Activated CD4-positive, CD25-positive, alpha-beta regulatory T cell (primary cell): Measurements from ENCODE around the gene DYNLT5.
"Not testable (repeated sequence)": the region's sequence is repeated elsewhere in the genome, so short reads cannot be mapped to it uniquely, and the experiment has no call there.

Experiments
- DNase-seq, 4 experiments: peaks; one replicate each; lab custom pipeline; 2025; lab: John Stamatoyannopoulos, UW

The DYNLT5 gene

DNA sequence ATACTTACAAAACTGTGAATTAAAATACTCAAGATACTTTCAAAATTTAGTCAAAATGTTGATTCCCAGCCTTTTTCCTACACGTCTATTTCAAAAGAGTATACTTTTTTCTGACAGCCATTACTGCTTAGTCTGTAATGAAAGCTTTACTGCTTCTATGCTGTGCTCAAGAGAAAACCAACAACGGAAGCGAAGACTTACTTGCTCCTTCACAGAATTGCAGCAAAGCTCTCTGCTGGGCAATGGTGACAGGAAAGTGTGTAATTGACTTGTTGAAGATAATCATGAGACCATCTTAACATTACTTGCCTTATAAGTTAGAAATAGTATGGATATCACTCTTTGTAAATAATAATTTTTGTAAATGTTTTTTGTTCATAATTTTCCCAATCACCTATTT, 1.7 kb upstream of the DYNLT5 start:
- DNase-seq, result no peak

DNA sequence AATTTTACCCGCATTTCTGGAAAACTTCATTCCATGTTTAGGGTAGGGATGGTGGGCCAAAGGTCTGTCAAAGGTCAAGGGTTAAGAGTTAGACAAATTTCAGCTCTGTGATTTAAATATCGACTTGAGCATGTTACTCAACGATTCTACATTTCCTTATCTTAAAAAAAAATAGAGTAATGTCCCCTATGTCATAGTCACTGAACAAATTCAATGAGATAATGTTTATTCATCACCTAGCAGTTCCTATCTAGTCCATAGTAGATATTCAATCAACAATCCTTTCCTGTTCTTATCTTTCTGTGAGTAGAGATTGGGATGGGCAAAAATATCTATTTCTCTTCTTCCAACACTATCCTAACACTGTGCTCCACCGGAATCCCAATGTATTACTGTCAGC, 1.1 kb upstream of the DYNLT5 start:
- DNase-seq, result no peak

DNA sequence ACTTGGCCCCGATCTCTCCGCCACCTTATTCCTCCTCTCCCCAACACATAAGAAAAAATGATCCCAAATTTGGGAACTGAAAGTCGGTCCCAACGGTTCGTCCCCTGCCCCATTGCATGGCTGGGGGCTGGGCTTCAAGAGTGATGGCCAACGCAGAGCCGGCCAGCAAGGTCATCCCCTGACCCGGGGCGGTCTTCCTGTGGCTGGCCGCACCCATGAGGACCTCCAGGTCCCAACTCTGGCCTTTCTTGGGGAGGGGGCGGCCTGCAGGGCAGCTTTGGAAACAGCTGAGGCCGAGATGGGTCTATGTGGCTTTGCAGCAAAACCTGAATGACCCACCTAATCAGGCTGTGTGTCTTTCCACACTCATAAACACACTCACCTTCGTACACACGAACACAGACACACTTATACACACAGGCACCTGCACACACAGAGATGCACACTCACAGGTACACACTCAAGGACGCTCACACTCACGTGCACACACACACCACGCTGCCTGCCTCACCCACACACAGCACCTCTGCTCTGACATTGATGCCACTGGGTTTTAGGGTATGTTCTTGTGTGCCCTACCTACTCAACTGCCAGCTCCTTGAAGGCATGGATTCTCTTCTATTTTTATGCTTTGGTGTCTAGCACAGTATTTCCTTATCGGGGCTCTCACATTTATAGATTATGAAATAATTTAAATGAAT, 562 bp downstream of the DYNLT5 start:
- no peak for DNase-seq

DNA sequence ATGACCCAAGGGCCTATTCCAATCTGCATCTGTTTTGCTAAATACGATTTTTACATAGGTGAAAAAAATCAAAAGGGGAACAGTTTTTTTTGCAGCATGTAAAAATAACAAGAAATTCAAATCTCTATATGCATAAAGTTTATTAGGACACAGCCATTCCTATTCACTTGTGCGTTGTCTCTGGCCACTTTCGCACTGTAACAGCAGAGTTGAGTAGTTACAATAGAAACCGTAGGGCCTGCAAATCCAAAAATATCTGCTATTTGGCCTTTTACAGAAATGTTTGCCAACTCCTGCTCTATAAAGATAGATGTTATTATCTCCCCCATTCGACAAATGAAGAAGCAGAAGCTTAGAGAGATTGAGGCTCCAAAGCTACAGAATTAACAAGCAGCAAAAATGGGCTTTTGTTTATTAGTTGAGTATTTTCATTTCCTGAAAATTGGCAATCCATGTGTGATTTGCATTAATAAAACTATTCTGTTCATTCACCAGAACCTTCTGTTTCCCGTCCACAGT, 5.5 kb downstream of the DYNLT5 start:
- DNase-seq, result no peak

DNA sequence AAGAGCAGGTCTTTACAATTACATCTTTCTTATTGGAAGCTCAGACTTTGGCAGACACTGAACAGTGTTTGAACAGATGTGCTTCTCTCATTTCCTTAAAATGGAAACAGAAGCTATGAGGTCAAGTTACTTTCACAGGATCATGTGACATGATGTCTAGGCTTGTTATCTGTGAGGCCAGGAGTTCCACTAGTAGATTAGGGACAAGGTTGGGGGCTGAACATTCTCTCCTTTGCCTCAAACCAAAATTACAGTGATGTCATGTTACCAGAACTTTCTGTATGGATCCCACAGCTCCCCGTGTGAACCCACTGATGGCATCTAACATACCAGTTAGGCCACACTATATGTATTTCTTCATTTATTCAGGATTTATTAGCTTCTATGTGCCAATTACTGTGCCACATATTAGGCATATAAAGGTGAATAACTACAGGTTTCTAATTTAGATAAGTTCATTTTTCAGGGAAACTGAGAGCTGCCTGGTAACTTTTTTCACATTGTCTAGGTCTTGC, 6.0 kb downstream of the DYNLT5 start:
- DNase-seq, result no peak

DNA sequence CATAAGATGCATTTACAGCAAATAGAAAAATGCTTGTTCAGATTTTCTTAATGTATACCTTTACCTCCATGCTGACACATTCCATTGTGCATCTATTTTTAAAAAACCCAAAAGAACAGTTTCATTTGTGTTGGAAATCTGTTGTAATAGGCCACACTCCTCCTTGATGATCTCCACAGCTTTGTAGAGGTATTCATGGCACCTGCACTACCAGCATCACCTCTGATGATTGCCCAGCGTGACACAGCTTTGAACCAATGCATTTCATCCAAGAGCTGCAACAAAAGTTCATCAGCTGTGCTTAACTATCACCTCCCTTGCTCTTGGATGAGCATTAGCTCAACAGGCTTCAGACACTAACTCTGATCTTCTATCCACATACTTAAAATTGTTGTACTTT, 8.2 kb downstream of the DYNLT5 start:
- no peak for DNase-seq

DNA sequence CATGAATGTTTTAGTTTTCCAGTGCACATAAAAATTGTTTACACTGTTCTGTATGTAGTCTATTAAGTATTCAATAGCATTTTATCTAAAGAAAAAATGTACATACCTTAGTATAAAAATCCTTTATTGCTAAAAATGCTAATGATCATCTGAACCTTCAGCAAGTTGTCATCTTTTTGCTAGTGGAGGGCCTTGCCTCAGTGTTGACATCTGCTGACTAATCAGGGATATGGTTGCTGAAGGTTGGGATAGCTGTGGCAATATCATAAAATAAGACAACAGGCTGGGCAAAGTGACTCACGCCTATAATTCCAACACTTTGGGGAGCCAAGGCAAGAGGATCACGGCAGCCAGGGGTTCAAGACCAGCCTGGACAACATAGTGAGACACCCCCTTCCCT, 9.0 kb downstream of the DYNLT5 start:
- DNase-seq, result no peak

DNA sequence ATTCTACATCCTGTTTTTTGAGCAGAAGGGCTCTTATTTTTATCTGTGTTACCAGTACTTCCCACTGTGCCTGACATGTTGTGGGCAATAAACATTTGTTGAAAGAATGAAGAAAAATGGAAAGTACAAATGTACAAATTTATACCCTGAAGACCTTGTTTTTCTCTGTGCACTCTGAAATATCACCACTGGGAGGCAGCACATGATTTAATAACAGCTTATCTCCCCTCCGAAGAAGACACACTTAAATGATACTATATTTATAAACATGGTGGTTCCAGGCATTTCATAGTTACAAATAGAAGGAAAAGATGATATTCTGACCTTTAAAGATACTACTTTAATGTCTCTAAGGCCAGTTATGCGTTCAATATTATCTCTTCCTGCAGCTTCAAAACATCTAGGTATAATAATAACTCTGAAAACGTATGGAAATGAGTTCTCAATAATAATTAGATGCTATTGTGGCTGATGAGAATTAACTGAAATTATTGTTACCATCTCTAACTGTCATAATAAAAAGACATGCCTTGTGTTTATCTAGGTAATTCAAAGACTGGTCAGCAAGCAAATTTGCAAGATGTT, 12.8 kb downstream of the DYNLT5 start:
- peak in 3 of 4 experiments; percentile 10 to 33 (median 24) for DNase-seq

DNA sequence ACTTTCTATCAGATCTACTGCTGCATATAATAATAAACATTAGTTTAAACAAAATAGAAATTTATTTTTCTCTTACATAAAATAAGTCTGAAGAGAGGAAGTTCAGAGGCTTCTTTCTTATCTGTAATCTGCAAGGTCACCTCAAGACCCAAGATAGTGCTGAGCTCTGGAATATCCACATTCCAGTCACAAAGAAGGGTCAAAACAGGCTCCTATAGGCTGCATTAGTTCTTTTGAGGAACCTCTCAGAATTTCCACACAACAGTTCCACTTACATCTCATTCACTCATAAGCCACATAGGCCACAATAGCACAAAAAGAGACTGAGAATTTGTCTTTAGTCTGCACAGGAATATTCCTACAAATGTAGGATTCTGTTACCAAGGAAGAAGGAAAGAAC, 15.4 kb downstream of the DYNLT5 start:
- no peak for DNase-seq

DNA sequence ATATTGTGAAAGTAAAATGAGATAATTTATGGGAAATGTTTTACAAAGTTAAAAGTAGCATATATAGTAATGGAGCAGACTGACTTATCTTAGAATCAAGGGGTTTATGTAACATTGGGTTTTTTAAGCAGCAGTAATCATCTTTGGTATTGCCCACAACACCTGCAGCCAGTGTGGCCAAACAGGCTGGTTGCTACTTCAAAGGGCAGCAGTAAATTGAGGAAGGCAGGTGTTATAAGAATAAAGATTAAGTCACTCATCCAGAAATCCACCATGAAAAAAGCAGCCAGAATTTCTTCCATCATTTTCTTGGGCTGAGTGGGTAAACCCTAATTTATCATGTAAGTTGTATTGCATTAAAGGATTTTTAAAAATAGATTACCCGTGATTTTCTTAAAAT, 16.7 kb downstream of the DYNLT5 start:
- no peak for DNase-seq

DNA sequence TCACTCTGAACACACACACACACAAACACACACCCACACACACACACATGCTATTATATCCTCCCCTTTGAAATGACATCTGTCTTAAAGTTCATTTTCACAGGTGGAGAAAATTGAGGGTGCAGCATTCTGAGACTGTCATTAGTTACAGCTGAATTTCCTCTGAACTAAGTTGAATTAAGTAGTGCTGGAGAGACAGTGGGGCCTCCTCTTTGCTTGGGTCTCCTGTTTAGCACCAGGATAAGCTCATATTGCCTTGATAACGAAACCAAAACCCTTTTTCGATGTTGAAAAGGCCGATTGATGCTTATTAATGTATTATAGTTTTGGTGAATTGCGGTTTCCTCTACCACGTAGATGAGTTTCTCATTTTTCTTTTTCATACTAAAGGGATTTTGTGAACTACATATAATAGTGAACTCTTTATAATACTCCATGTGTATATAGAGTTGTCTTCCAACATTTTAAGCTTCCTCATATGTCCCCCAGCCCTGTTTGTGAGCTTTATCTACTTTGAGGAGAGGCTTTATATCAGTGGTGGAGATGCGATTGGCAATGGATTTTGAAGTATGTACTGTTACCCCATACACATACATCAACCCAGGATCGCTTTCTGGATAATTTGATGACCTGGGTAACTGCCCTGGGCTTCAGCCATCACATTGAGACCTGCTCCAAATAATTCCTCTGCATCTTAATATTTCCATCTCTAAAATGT, 17.4 kb downstream of the DYNLT5 start:
- DNase-seq, result no peak

DNA sequence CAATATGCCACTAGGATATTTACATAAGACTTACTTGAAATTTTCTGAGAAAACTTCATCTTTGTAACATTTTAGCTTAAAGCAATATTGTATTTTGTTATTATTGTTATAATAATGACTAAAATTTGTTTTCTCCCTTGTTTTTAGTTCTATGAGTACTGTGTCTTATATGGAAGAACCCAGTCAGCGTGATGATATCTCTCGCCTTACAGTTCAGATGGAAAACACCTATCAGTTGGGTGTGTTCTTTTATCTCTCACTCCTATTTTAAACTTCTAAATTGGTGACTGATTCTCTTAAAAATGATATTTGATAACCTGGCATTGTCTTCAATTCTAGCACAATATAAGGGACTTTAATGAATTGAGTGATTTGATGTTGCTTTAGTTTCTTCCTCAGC, 18.0 kb downstream of the DYNLT5 start:
- no peak for DNase-seq

DNA sequence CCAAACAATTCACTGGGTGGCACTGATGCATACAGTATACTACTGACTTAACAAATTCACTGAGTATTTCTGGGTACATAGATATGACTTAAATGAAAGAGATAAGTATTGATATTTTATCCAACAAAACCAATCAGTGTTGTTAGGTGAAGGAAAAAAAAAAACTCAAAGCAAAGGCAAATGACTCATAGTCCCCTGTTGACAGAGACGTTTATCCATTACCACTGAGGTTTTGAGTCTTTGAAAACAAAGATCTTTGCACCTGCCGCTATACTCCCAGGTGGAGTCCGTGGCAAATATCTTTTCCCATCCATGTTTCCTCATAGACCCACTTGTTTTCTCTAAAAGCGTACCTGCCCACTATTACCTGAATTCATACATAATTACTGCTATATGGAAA, 18.4 kb downstream of the DYNLT5 start:
- no peak for DNase-seq

DNA sequence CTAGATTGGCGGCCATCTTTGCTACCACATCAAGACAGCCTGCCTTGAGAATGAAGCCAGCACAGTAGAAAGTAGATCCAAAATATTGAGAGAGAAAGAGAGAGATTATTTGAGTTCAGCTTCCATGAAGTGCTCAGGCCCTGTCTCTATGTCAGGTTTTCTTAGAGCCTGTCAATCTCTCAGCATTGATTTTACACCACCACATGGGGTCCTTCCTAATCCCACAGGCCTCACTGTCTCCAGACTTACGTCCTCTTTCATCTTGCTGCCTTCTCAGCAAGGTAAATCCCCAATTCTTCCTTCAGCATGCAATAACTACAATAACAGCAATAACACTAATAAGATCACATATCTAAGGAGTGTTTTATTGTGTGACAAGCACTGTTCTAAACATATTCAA, 21.0 kb downstream of the DYNLT5 start:
- DNase-seq, result no peak

DNA sequence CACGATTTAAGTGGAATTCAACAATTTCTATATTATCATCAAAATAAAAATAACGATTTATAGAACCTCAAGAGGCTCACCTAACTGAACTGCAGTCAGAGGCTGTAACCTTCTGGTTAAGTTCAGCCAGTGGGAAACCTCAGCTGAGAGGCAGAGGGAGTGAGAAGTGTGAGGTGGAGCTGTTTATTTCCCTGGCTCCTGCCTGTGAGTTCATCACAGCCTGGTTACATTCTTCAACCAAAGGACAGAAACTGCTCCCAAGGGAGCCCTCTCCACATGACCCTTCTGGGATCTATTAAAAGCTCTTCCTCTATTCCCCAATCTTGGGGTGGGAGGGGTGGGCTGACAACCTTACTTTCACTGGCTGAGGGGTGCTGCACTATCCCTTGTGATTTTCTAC, 22.2 kb downstream of the DYNLT5 start:
- DNase-seq, result no peak

DNA sequence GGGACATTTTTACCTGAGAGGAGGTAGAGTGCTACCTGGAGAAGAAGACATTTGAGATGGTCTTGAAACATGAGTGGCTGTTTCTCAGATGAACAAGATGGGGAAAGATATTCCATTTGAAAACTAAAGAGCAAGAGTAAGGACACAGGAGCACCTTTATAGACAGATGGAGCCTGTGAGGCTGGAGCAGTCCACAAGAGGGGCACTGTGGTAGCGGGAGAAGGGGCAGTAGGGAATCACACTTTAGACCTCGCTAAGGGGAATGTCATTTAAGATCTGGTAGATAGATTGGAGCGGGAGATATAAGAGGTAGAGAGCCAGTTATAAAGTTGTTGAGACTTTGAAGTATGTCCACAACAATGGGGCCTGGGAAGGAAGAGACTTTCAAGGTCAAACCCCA, 23.4 kb downstream of the DYNLT5 start:
- DNase-seq, result no peak

DNA sequence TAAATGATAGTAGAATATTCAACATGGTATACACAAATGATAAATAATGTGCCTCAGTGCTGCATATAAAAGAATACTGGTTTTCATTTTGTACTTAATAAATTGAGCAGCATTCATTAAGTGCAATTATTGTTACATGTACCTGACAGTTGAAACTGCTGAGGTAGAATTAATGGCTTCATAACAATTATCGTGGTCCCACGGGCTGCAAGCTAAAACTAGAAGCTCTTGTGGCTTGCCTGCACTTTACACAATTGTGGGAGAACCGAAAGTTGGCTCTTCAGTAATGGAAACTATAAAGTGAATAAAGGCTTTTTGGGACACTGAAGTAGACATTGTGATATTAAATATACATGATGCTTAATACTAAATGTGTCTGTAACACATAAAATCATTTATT, 25.6 kb downstream of the DYNLT5 start:
- no peak for DNase-seq

DNA sequence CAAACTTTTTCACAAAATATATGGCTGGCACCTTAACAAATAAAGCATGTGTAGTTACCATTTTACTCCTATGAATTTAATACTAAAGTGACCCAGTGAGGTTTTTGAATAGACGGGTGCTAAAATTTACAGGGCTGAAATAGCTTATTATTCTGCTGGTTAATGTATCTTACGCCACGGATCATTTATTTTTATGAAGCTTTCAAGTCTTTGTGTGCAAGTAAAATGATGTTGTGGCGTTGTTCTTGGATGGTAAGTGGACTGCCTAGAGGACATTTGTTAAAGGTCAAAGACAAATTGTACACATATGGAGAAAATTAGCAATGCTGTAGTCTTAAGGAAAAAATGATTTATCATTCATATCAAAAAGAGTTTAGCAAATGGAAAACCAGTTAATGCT, 26.0 kb downstream of the DYNLT5 start:
- no peak for DNase-seq

DNA sequence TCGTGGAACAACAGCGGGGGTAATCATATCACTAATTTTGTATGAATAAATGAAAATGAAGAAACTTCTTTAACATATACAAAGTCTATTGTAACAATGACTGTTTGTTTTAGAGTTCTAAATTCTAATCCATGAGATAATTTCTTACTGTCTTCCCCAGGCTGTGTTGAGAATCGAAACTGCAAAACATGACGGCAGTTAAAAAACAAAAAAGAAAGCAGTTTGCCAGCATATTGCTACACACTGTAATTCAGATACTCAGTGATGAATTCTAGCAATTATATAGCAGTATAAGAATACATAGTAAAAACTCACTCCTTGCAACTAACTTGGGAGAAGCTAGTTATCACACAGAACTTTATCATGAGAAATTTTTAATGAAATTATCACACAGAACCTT, 26.7 kb downstream of the DYNLT5 start:
- no peak for DNase-seq

DNA sequence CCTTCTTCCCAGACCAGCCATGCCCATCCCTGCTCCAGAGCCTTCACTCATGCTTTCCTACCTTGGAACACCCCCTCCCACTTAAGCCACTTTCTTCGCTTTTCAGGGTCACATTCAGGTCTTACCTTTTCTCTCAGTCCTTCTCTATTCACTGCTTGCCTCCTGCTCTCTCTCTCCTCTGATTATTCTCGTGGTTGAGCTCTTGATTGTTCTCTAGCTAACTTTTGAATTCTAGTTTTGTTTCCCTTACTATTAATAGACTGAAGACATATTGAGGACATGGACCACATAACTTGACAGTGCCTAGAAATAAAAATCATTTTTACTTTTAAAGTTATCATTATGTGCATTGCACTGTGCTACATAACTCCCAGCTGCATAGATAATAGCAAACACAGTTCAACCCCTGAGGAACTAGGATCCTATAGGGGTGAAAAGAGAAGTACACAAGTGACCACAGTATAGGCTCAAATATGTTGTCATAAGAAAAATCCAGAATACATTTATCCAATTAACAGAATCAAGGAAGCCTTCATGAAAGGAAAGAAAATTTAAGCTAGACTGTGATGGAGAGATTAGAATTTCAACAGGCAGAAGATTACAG, 27.3 kb downstream of the DYNLT5 start:
- no peak for DNase-seq

DNA sequence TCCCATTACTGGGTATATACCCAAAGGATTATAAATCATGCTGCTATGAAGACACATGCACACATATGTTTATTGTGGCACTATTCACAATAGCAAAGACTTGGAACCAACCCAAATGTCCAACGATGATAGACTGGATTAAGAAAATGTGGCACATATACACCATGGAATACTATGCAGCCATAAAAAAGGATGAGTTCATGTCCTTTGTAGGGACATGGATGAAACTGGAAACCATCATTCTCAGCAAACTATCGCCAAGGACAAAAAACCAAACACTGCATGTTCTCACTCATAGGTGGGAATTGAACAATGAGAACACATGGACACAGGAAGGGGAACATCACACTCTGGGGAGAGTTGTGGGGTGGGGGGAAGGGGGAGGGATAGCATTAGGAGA, 33.5 kb downstream of the DYNLT5 start:
- DNase-seq, result not testable (repeated sequence)

DNA sequence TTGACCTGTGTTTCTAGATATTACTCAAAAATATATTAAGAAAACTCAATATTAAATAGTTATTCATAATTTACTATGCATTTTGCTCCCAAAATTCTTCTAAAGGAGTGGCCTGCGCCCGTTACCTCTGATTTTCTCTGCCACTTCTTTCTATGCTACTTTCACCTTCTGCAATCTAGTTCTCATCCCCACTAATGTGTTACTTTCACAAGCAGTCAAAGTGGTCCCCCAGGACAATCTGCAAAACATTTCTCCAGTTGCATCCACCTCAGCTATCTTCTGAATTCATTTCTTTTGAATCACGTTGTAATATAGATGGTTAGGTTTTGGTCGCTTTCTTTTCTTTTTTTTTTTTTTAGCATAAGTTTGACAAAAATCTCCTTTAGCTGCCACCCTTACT, 35.4 kb downstream of the DYNLT5 start:
- DNase-seq, result no peak
